Fibroblast of skin of left quadriceps (primary cell): ENCODE results near the gene WLS.
"Not testable (repeated sequence)": the region's sequence is repeated elsewhere in the genome, so short reads cannot be mapped to it uniquely, and the experiment has no call there.

Experiments used
- DNase-seq, 2 experiments: peaks; one replicate each; pipeline ENCODE4 v3.0.0-alpha.2; 2013; ENCODE audit warnings: low read depth in 2 of 2

Gene WLS

GRCh38 chr1:68198752-68199151 is 33.6 kb downstream of the WLS start:
- DNase-seq: no peak

DNA sequence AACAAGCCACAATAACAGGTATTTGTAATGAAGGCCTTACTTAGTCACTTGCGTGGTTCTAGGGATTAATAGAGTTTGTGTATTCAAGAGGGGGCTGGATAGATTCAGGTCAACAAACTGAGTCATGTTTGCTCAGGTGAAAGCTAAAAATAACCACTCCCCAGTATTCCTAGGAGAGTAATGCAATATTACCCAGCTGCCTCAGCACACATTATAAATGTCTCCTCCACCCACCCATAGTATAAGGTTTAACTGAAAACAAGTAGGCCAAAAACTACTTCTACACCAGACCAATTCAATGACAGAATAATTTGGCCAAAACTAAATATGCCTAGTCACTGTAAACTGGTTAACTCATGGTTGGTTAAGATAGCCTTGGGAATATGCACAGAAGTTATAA is 34.4 kb downstream of the WLS start:
- no peak for DNase-seq

- no peak for DNase-seq
These were observed 34.9 kb downstream of the WLS start for GRCh38 chr1:68197461-68197860.

GRCh38 chr1:68196676-68197075 is 35.6 kb downstream of the WLS start:
- no peak for DNase-seq

DNA sequence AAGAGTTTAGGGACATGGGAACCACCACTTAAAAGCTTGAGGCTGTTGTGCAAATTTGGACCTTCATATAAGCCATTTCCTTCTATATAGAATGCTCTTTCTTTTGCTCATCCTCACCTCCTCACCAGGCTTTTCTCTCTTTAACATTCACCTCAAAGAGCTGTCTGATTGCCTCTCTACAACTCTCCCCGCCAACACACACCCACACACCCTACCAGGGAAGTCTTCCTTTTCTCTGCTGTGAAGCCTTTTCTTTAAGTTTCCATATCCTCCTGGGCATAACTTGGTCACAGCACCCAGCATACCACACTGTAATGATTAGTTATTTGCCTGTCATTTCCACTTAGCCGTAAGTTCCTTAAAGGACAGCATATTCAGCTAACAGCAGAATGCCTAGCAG is 40.6 kb downstream of the WLS start:
- no peak for DNase-seq

GRCh38 chr1:68188644-68189340 is 43.5 kb downstream of the WLS start:
- no peak for DNase-seq

DNA sequence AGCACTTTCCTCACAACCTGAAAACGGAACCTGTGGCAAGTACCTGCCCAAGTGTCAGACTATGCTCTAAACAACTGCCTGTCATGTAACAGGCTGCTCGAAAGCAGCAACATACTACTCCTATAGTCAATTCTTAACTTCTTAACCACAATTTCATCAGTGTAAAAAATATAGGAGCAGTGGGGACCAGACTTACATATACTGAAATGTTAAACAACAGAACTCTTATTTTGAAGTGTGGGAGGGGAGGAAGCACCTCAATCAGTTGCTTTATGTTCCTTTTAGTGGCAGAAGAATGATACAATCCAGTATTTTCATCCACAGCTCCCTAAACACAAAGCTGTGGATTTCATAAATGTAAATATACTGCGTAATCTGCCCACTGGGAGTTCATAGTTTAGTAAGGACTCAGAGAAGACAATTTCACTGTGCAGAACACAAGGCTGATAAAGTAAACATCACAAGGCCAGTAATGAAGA is 44.2 kb downstream of the WLS start:
- DNase-seq: no peak

DNA sequence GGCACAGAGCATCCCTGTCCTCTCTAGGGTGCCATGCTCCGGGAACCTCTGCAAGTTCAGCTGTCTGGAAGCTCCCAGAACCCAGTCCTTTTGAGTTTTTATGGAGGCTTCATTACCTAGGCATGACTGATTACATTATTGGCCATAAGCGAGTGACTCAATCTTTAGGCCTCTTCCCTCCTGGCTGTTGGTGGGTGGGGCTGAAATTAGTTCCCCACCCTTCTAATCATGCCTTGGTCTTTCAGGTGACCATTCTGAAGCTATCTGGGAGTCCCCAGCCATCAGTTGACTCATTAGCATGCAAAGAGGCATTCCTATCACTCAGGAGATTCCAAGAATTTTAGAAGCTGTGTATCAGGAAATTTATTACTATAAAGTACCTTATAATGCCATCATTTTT is 46.6 kb downstream of the WLS start:
- DNase-seq: no peak

DNA sequence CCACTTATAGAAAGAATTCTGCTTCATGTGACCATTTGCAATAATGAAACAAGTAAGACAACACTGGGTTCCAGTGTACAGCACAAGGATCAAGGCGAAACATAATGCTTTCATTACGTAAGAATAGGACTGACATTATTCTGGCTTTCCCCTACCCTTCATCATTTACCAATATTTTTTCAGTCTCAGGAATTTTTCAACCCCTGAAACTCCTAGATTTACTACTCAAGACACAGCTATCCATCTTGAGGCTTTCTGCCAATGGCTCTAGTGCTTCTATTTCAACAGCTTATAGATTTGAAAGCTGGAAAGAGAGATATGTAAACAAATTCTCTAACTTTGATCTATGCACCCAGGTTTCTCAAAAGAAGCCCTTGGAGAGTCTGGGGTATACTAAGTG is 48.4 kb downstream of the WLS start:
- no peak for DNase-seq

DNA sequence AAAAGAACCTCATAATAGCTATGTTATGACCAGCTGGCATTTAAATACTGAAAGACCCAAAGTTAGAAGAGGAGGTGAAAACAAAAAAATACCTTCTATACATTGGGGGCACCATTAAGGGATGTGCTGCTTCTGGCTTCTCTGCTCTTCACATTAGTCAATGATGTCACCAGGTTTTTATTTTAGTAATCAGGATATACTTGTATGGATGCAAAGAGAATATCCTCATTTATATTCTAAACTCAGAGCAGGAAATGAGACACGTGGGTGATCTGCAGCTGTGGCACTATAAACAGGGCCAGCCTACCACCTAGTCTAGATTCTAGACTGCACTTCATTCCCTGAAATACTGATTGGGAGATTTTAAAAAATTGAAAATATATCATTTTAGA is 51.2 kb downstream of the WLS start:
- no peak for DNase-seq

GRCh38 chr1:68180441-68181164 is 51.7 kb downstream of the WLS start:
- DNase-seq: no peak

- no peak for DNase-seq
These were observed 53.4 kb downstream of the WLS start for GRCh38 chr1:68178821-68179490.

DNA sequence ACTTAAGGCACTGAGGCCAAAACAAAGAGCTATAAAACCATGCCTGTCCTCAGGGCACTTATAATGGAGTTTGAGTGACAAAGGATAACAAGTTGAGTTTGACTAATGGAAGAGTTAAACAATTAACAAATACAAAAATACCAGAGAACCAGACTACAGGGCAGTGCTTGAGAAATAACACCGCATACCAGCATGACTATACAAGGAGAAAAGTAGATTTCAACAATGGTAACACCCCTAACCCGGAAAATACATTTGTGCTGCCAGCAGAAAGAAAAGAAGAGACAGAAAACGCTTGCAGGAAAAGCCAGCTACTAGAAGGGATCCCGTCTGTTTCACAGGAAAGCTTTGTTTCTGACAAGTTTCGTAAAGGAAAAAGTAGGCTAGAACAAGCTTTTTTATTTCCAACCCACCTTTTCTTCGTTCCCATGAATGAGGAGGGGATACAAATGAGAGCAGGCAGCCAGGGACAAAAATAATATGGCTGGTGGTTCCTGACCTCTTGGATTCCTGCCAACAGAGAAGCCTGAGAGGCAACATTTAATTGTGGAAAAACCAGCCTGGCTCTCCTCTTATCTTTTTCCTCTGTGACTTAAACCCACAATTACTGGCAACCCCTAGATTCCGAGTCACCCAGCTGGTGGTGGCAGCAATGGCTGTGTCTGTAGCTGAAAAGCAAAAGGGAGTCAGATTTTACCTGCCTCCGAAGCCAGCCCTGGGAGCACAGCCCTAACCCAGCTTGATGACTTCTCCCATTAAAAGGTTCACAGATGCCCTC is 56.5 kb downstream of the WLS start:
- DNase-seq: no peak

DNA sequence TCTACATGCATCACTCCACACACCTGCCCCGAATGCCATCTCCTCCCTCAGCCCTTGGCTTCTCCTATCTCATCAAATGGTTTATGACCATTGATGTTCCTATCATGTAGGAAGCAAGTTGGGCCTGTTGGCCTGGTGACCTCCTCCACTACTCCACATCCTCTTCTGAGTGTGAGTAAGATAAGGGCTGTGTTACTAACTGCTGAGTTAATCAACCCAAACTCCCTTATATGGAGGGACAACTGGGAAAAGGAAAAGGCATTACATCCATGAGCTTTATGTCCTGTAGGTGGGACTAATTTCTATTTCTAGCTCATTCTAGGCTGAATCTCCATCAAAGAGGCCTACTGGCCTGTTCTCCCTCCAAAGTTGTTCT is 57.6 kb downstream of the WLS start:
- no peak for DNase-seq

DNA sequence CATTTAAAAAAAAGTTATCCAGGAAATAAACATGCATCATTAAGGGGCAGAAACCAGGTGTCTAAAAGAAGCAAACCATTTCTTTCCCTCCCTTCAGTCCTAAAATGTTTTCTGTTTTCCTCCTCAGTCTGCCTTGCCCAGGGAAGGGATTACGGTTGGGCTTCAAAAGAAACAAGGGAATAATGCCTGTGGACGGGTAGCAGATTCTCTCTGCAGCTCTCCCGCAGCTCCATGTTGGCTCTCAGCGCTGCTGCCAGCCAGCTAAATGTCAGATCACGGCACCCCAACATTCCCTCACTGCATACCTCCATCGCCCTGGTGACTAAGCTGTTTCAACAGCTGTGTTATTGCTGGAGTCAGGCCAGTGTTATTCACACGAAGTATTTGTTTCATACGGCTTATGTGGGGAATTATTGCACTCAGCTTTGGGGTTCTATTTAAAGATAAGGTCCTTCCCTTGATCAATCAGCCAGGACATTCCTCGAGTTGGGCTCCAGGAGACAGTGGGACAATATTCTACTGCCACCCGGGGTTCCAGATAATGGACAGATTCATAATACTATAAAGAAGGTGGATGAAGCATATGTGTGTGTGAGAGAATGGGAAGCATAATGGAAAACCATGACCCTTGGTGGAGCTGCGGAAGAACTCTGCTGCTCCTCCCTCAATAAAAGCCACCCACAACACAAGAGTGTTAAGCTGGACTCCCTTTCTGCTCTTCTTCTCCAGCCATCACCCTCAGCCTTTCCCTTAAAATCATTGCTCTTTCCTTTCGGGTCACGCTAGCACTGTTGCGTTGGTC is 58.2 kb downstream of the WLS start:
- DNase-seq: peak; percentile 82 to 84

GRCh38 chr1:68173283-68173935 is 58.9 kb downstream of the WLS start:
- no peak for DNase-seq

DNA sequence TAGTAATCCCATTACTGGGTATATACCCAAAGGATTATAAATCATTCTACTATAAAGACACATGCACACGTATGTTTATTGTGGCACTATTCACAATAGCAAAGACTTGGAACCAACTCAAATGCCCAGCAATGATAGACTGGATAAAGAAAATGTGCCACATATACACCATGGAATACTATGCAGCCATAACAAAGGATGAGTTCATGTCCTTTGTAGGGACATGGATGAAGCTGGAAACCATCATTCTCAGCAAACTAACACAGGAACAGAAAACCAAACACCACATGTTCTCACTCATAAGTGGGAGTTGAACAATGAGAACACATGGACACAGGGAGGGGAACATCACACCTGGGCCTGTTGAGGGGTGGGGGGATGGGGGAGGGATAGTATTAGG is 60.5 kb downstream of the WLS start:
- DNase-seq: not testable (repeated sequence)

GRCh38 chr1:68168545-68169171 is 63.7 kb downstream of the WLS start:
- no peak for DNase-seq

- DNase-seq: no peak
These were observed 65.1 kb downstream of the WLS start for GRCh38 chr1:68167211-68167610.

DNA sequence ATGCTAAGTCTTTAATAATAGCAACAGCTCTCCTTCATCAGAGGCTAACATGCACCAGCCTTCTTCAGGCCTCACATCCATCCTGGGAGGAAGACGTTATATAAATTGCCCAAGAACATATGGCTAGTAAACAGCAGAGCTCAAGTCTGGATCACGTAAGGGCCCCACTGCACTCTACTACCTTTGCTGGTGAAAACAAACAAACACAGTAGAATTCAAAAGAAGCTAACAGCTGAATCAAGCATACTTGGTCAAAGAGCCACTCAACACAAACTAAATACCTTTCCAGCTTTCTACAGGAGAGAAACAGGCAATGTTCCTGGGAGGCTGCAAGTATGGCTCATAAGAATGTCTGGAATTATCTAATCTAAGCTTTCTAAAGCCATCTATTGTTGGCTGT is 66.0 kb downstream of the WLS start:
- no peak for DNase-seq
